MCF 10A (cell line): ENCODE results near the gene RAB12. TPM values are rescaled to one million over a fixed set of nuclear protein-coding genes. Genes with fewer than 3 reads are reported as not detected.

Experiments used
- BruUV-seq: library from RNA; stranded (reverse); fragments of 400-500 nt; replicated peaks from 2 replicates; lab custom pipeline; 2021; lab: Mats Ljungman, UMichigan
- CTCF ChIA-PET: fragments of 300-600 bp; sonication (Branson Sonifier 250); formaldehyde crosslinking; extraction: SDS; loops from one replicate; lab custom pipeline; 2021; ENCODE audit warnings: antibody characterized with exemption, inconsistent platforms; lab: Yijun Ruan, JAX
- POLR2A ChIA-PET: fragments of 300-600, 350-650 bp; sonication (Branson Sonifier 250); formaldehyde crosslinking; extraction: SDS; loops from one replicate; lab custom pipeline; 2020; ENCODE audit warnings: antibody characterized with exemption, inconsistent platforms; lab: Yijun Ruan, JAX
- DNase-seq: peaks from one replicate; pipeline ENCODE4 v3.0.0-alpha.2; 2018; ENCODE audit not compliant: unreplicated experiment
- H3K27ac Mint-ChIP-seq: one replicate; pipeline ENCODE4 v1.8.0; 2022; ENCODE audit warnings: mild to moderate bottlenecking, low read depth, mixed read lengths; ENCODE audit not compliant: unreplicated experiment
- H3K27me3 Mint-ChIP-seq: one replicate; pipeline ENCODE4 v1.8.0; 2022; ENCODE audit warnings: mixed read lengths; ENCODE audit not compliant: insufficient read depth, unreplicated experiment
- H3K36me3 Mint-ChIP-seq: one replicate; pipeline ENCODE4 v1.8.0; 2022; ENCODE audit warnings: mild to moderate bottlenecking, moderate library complexity, mixed read lengths; ENCODE audit not compliant: insufficient read depth, unreplicated experiment
- H3K4me1 Mint-ChIP-seq: one replicate; pipeline ENCODE4 v1.8.0; 2022; ENCODE audit warnings: mixed read lengths; ENCODE audit not compliant: insufficient read depth, unreplicated experiment
- H3K4me3 Mint-ChIP-seq: one replicate; pipeline ENCODE4 v1.8.0; 2022; ENCODE audit warnings: mild to moderate bottlenecking, moderate library complexity, mixed read lengths; ENCODE audit not compliant: unreplicated experiment
- H3K9me3 Mint-ChIP-seq: one replicate; pipeline ENCODE4 v1.8.0; 2022; ENCODE audit warnings: mixed read lengths; ENCODE audit not compliant: unreplicated experiment
- intact Hi-C: fragments of 100-400 bp; cut with micrococcal nuclease; formaldehyde crosslinking; loops from 2 replicates; pipeline ENCODE4 v1.14.1; 2022
- total RNA-seq: library from RNA; stranded (reverse); gene quantifications from 2 replicates; pipeline ENCODE4 v1.2.3, GENCODE V29; 2022
- TF ChIP-seq, protein P1 (sequence below): fragments of 200-600 bp; IDR thresholded peaks from one replicate; pipeline ENCODE4 v1.8.0; 2022; ENCODE audit warnings: antibody characterized with exemption, mild to moderate bottlenecking; ENCODE audit not compliant: unreplicated experiment

The RAB12 gene
- total RNA-seq, 1 experiment from 2014 or later: 27.8 TPM

DNA sequence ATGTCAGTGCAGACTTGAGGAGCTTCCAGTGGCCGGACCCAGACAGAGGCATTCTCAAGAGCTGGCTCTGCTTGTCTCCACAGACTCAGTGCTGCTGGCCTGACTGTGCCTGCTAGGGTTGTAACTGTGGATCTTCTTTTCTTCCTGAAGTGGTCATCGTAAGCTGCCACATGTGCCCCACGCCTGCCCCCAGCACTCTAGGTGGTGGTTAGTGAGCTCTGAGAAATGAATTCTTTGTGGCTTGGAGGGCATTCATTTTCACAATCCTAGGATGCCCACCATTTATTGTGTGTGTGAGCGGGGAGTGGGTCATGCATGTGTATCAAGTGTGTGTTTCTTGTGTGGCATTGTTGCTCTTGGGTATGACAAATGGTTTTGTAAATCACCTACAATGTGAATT is 23.1 kb downstream of the RAB12 start:
- Mint-ChIP-seq H3K4me1 (no peaks in the 10 kb centered on the region), H3K27ac (no peak overlapping the region), H3K27me3 (no peaks in the 10 kb centered on the region), H3K9me3 (no peaks in the 10 kb centered on the region), H3K4me3 (no peak overlapping the region), H3K36me3 (peaks cover 62% of the 10 kb centered on the region)
- no peak for DNase-seq
- ChIA-PET POLR2A (no interaction called here), CTCF (interaction anchor here (0.5 to 0.7 kb wide), 3 partner anchors 63 to 1065 kb away, joined by 3 to 4 read pairs (median 3); partner anchors contain the start of gene PTPRM)
- TF ChIP-seq, protein P1, sequence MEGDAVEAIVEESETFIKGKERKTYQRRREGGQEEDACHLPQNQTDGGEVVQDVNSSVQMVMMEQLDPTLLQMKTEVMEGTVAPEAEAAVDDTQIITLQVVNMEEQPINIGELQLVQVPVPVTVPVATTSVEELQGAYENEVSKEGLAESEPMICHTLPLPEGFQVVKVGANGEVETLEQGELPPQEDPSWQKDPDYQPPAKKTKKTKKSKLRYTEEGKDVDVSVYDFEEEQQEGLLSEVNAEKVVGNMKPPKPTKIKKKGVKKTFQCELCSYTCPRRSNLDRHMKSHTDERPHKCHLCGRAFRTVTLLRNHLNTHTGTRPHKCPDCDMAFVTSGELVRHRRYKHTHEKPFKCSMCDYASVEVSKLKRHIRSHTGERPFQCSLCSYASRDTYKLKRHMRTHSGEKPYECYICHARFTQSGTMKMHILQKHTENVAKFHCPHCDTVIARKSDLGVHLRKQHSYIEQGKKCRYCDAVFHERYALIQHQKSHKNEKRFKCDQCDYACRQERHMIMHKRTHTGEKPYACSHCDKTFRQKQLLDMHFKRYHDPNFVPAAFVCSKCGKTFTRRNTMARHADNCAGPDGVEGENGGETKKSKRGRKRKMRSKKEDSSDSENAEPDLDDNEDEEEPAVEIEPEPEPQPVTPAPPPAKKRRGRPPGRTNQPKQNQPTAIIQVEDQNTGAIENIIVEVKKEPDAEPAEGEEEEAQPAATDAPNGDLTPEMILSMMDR: no peak
- BruUV-seq: no TSS peak
- intact Hi-C loops: no loop called here

DNA sequence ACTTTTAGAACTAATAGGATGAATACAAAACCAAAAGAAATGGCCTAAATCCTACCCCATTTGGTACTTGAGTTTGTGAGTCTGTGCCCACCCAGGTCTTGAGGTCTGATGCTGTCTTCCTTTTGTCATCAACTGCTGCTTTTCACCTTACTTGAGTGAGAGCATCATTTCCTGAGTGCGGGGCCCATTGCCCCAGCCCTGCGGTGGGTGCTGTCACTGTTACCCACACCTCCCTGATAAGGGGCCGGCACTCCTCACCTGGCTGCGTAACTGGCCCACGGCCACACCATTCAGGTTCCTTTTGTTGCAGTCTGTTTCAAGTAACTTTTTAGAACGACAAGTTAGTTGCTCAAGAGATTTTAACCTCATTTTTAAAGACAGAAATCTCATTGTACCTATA is 25.3 kb downstream of the RAB12 start:
- H3K4me1 Mint-ChIP-seq: no peaks in the 10 kb centered on the region
- no peak for DNase-seq
- H3K36me3 Mint-ChIP-seq: peaks cover 82% of the 10 kb centered on the region
- ChIA-PET POLR2A (interaction anchor here (0.7 to 0.9 kb wide), 3 partner anchors 9 to 532 kb away, joined by 3 to 4 read pairs (median 3); no protein-coding TSS in a partner anchor), CTCF (no interaction called here)
- no peaks in the 10 kb centered on the region for H3K27me3 Mint-ChIP-seq
- no peak overlapping the region for H3K4me3 Mint-ChIP-seq
- H3K9me3 Mint-ChIP-seq: no peaks in the 10 kb centered on the region
- no peak overlapping the region for H3K27ac Mint-ChIP-seq
- no TSS peak for BruUV-seq
- intact Hi-C loops: no loop called here
- TF ChIP-seq, protein P1: no peak

DNA sequence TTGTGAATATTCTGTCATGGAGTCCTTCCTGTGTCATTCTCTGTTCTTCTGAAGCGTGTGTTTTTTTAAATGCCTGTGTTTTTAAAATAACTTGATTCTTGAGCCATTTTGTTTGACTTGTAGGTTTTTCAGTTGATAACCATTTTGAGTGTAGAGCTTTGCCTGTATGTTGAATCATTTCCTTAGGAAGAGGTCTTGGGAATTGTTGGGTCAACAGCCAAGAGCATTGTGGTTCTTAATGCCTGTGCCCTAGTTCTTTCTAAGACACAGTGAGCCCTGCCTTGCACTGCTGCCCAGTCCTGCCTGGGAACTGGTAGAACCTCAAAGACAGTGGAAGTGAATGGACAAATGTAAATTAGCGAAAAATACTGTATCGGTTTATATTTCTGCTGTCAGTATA is 25.9 kb downstream of the RAB12 start:
- intact Hi-C loops: no loop called here
- Mint-ChIP-seq H3K27ac (no peak overlapping the region), H3K4me3 (no peak overlapping the region), H3K36me3 (peaks cover 86% of the 10 kb centered on the region), H3K4me1 (no peaks in the 10 kb centered on the region), H3K9me3 (no peaks in the 10 kb centered on the region), H3K27me3 (no peaks in the 10 kb centered on the region)
- CTCF ChIA-PET: interaction anchor here (0.6 kb wide), 1 partner anchor 43 kb away, joined by 3 read pairs; no protein-coding TSS in a partner anchor
- POLR2A ChIA-PET: interaction anchor here (0.7 to 0.9 kb wide), 2 partner anchors 10 to 12 kb away, joined by 3 to 4 read pairs; no protein-coding TSS in a partner anchor
- TF ChIP-seq, protein P1: no peak
- DNase-seq: no peak
- BruUV-seq: no TSS peak

DNA sequence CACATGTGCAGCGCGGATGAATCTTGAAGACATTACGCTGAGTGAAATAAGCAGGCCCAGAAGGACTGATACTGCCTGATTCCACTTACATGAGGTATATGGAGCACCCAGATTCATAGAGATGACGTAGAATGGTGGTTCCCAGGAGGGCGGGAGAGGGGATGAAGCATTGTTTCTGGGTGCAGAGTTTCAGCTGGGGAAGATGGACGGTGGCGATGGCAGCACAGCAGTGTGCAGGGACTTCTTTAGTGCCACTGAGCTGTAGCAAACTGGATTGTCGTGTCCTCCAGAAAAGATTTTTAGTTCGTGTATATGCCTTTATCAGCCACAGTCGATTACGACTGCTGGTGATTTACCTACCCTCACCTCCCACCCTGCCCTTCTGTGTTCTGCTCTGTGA is 30.5 kb downstream of the RAB12 start:
- TF ChIP-seq, protein P1: no peak
- no TSS peak for BruUV-seq
- Mint-ChIP-seq H3K4me3 (no peak overlapping the region), H3K36me3 (peaks cover 70% of the 10 kb centered on the region), H3K27ac (no peak overlapping the region), H3K27me3 (no peaks in the 10 kb centered on the region), H3K9me3 (no peaks in the 10 kb centered on the region), H3K4me1 (no peaks in the 10 kb centered on the region)
- ChIA-PET POLR2A (no interaction called here), CTCF (interaction anchor here (0.6 to 1.2 kb wide), 7 partner anchors 10 to 426 kb away, joined by 3 to 6 read pairs (median 3); no protein-coding TSS in a partner anchor)
- intact Hi-C loops: no loop called here
- DNase-seq: no peak
